GM12875 (cell line): ENCODE measurements around the gene DPP8.

Experiments used
- H3K4me3 ChIP-seq: one replicate; pipeline ENCODE4 v1.5.1; 2011; ENCODE audit warnings: low read depth, low read length, control low read depth
- CTCF ChIP-seq: IDR thresholded peaks from 2 replicates; pipeline ENCODE4 v1.5.1; 2011; ENCODE audit warnings: low read depth, mild to moderate bottlenecking, control low read depth, inconsistent platforms, low read length, moderate library complexity, borderline replicate concordance; ENCODE audit not compliant: insufficient read depth

The DPP8 gene

GRCh38 chr15:65524226-65524625 is 6.7 kb upstream of the DPP8 start:
- no peak overlapping the region for H3K4me3 ChIP-seq
- TF ChIP-seq CTCF: no peak

DNA sequence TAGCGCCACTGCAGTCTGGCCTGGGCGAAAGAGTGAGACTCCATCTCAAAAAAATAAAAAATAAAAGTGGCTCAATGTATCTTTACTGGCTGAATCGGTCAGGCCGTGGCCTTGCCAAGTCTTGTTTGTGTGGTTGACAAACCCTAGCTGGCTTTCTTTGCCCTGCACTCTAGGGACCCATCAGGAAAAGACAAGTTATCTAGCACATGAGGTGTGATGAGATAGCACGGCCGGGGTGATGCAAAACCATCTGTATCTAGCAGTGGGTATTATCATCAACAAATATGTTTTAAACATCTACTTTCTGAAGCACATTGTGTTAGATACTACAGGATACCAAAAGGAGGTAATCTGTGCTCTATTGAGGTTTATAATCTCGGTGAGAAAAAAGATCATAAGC is 3.9 kb upstream of the DPP8 start:
- no peak for TF ChIP-seq CTCF
- no peak overlapping the region for H3K4me3 ChIP-seq

DNA sequence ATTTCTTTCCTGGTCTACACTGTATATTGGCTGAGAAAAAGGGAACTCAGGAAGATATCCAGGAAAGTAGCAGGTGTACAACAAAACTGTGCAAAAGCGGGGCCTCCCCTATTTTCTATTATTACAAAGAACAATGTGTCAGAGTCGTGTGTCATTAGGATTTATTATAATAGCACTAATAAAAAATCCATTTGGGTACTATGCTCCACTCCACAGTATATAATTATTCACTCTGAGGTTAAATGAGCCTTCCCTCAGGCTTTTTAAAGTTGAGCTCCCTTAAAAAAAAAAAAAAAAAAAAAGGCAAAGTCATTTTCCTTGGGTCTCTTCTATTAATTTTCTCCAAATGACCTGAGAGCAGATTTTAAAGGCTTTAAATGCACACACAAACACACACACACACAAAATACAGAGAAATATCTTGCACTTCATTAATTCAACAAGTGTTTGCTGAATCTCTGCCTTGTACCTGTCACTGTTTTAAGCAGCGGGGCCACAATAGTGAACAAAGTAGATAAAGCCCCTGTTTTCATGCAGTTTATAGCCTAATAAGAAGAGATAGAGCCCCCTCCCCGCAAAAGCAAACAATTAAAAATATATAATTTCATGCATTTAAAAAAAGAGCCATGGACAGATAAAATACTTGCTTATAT is 1.3 kb upstream of the DPP8 start:
- TF ChIP-seq CTCF: no peak
- H3K4me3 ChIP-seq: no peak overlapping the region

DNA sequence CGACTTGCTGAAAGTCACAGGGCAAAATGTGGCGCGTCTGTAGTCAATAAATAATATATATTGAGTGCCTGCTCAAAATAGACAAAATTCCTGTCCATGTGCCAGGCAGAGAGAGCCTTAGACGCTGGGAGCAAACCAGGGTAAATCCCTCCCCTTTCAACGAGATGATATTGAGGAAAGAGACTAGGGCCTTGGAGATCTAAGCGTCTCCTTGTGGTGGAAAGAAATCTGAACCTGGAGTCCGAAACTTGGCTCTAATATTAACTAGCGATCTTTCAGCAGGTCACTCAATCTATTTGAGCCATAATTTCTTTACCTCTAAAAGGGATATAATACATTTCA is 348 bp upstream of the DPP8 start:
- no peak overlapping the region for H3K4me3 ChIP-seq
- TF ChIP-seq CTCF: no peak

- no peak overlapping the region for H3K4me3 ChIP-seq
- TF ChIP-seq CTCF: no peak
Measured at GRCh38 chr15:65512807-65513416, 4.6 kb downstream of the DPP8 start.

GRCh38 chr15:65512189-65512588 is 5.3 kb downstream of the DPP8 start:
- H3K4me3 ChIP-seq: no peak overlapping the region
- no peak for TF ChIP-seq CTCF

- TF ChIP-seq CTCF: no peak
- no peak overlapping the region for H3K4me3 ChIP-seq
Measured at GRCh38 chr15:65509321-65509720, 8.2 kb downstream of the DPP8 start.
